Activated CD4-positive, alpha-beta T cell treated with anti-CD3 and anti-CD28 coated beads, Interleukin-2, amount 10 ng/mL, durations not matched to agents 24 days and 14 days (primary cell): ENCODE data around the gene POLD1. TPM values are rescaled to one million over a fixed set of nuclear protein-coding genes. Genes with fewer than 3 reads are reported as not detected.

ENCODE experiments used
- DNase-seq: peaks from one replicate; pipeline ENCODE4 v3.0.0; 2022
- H3K27ac Mint-ChIP-seq: one replicate; pipeline ENCODE4 v1.8.0; 2022; ENCODE audit warnings: mild to moderate bottlenecking, mixed read lengths
- H3K27me3 Mint-ChIP-seq: one replicate; pipeline ENCODE4 v1.8.0; 2022; ENCODE audit warnings: mixed read lengths
- H3K36me3 Mint-ChIP-seq: one replicate; pipeline ENCODE4 v1.8.0; 2022; ENCODE audit warnings: low read depth, mild to moderate bottlenecking, mixed read lengths
- H3K4me1 Mint-ChIP-seq: one replicate; pipeline ENCODE4 v1.8.0; 2021; ENCODE audit warnings: mixed read lengths
- H3K4me3 Mint-ChIP-seq: one replicate; pipeline ENCODE4 v1.8.0; 2022; ENCODE audit warnings: mild to moderate bottlenecking, moderate library complexity, mixed read lengths
- H3K9me3 Mint-ChIP-seq: one replicate; pipeline ENCODE4 v1.8.0; 2021; ENCODE audit warnings: mixed read lengths
- intact Hi-C: fragments of 100-400 bp; cut with micrococcal nuclease; formaldehyde crosslinking; loops from one replicate; pipeline ENCODE4 v1.15.1; 2023
- total RNA-seq: library from RNA; stranded (reverse); gene quantifications from 2 replicates; pipeline ENCODE4 v1.2.3, GENCODE V29; 2022

Gene POLD1
- total RNA-seq, 1 donor from 2014 or later = 204 TPM

GRCh38 chr19:50413531-50413930, 29.4 kb downstream of the POLD1 start:
- H3K36me3 Mint-ChIP-seq = peaks cover 23% of the 10 kb centered on the region
- no peak overlapping the region for H3K27ac Mint-ChIP-seq
- H3K4me1 Mint-ChIP-seq = peaks cover 5% of the 10 kb centered on the region
- no peak for DNase-seq
- intact Hi-C loops = no loop called here
- no peaks in the 10 kb centered on the region for H3K27me3 Mint-ChIP-seq
- no peaks in the 10 kb centered on the region for H3K9me3 Mint-ChIP-seq
- H3K4me3 Mint-ChIP-seq = no peak overlapping the region

DNA sequence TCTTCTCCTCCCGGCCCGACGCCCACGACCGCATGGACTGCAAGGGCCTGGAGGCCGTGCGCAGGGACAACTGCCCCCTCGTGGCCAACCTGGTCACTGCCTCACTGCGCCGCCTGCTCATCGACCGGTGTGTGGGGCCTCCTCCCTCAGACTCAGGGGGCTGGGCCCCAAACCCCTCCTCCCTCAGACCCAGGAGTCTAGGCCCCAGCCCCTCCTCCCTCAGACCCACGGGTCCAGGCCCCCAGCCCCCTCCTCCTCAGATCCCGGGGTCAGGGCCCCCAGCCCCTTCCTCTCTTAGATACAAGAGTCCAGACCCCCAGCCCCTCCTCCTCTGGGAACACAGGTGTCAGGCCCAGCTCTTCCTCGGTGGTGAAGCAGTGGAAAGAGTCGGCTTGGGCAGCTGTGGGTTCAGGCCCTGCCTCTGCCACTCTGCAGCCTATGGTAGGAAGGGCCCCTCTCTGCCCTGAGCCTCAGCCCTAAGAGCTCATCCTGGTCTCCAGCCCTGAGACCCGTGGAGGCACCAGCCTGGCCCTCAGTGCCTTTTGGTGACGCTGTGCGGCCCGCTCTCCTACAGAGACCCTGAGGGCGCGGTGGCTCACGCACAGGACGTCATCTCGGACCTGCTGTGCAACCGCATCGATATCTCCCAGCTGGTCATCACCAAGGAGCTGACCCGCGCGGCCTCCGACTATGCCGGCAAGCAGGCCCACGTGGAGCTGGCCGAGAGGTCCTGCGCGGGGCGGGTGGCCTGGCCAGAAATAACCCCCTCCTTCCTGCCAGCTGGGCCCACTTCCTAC, 30.9 kb downstream of the POLD1 start:
- Mint-ChIP-seq H3K27me3 (peaks cover 8% of the 10 kb centered on the region), H3K4me3 (no peak overlapping the region), H3K27ac (no peak overlapping the region), H3K36me3 (peaks cover 17% of the 10 kb centered on the region), H3K4me1 (peaks cover 13% of the 10 kb centered on the region), H3K9me3 (no peaks in the 10 kb centered on the region)
- DNase-seq = peak; percentile 92
- intact Hi-C loops = loop anchor here (1.0 to 5.0 kb wide), 4 partner anchors 16 to 58 kb away; no protein-coding TSS in a partner anchor

DNA sequence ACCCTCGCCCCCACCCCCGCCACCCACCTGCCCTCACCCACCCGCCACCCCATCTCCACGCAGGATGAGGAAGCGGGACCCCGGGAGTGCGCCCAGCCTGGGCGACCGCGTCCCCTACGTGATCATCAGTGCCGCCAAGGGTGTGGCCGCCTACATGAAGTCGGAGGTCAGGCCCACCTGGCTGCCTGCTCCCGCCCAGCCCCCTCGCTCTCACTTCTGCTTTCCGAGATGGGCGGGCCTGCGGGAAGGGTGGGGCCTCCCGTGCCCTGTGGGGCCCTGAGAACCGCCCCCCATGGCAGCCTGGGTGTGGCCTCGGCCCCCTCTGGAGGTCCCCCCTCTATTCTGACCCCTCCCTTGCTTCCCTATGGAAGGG, 31.5 kb downstream of the POLD1 start:
- H3K4me3 Mint-ChIP-seq = no peak overlapping the region
- H3K9me3 Mint-ChIP-seq = no peaks in the 10 kb centered on the region
- H3K27ac Mint-ChIP-seq = no peak overlapping the region
- DNase-seq = no peak
- intact Hi-C loops = loop anchor here (2.0 to 5.0 kb wide), 3 partner anchors 15 to 59 kb away; no protein-coding TSS in a partner anchor
- peaks cover 16% of the 10 kb centered on the region for H3K4me1 Mint-ChIP-seq
- peaks cover 10% of the 10 kb centered on the region for H3K27me3 Mint-ChIP-seq
- peaks cover 13% of the 10 kb centered on the region for H3K36me3 Mint-ChIP-seq

GRCh38 chr19:50416034-50416977, 32.2 kb downstream of the POLD1 start:
- Mint-ChIP-seq H3K9me3 (no peaks in the 10 kb centered on the region), H3K27ac (no peak overlapping the region), H3K4me3 (no peak overlapping the region), H3K36me3 (peaks cover 13% of the 10 kb centered on the region), H3K4me1 (peaks cover 16% of the 10 kb centered on the region), H3K27me3 (peaks cover 10% of the 10 kb centered on the region)
- intact Hi-C loops = loop anchor here (5.0 kb wide), 1 partner anchor 46 kb away; no protein-coding TSS in a partner anchor
- no peak for DNase-seq

GRCh38 chr19:50417111-50418081, 33.2 kb downstream of the POLD1 start:
- Mint-ChIP-seq H3K4me1 (peaks cover 16% of the 10 kb centered on the region), H3K27me3 (peaks cover 10% of the 10 kb centered on the region), H3K27ac (no peak overlapping the region), H3K4me3 (no peak overlapping the region), H3K36me3 (peaks cover 10% of the 10 kb centered on the region), H3K9me3 (no peaks in the 10 kb centered on the region)
- no peak for DNase-seq
- intact Hi-C loops = loop anchor here (5.0 kb wide), 1 partner anchor 45 kb away; no protein-coding TSS in a partner anchor

GRCh38 chr19:50418176-50419021, 34.3 kb downstream of the POLD1 start, which contains the start of gene SPIB:
SPIB (plus strand) TSS chr19:50418938; CDS start chr19:50418963, 25 bp downstream.
- Mint-ChIP-seq H3K9me3 (no peaks in the 10 kb centered on the region), H3K4me1 (peaks cover 16% of the 10 kb centered on the region), H3K27me3 (peaks cover 10% of the 10 kb centered on the region), H3K27ac (peak within 1 kb of the TSS; percentile 8), H3K36me3 (peaks cover 8% of the 10 kb centered on the region), H3K4me3 (no peak within 1 kb of the TSS)
- DNase-seq = no peak
- intact Hi-C loops = loop anchor here (5.0 kb wide), 1 partner anchor 44 kb away; no protein-coding TSS in a partner anchor

- H3K4me3 Mint-ChIP-seq = no peak overlapping the region
- H3K36me3 Mint-ChIP-seq = peaks cover 8% of the 10 kb centered on the region
- intact Hi-C loops = loop anchor here (5.0 kb wide), 1 partner anchor 43 kb away; no protein-coding TSS in a partner anchor
- peak overlapping the region; percentile 8 for H3K27ac Mint-ChIP-seq
- DNase-seq = no peak
- peaks cover 16% of the 10 kb centered on the region for H3K4me1 Mint-ChIP-seq
- H3K27me3 Mint-ChIP-seq = peaks cover 10% of the 10 kb centered on the region
- H3K9me3 Mint-ChIP-seq = no peaks in the 10 kb centered on the region
Measured at GRCh38 chr19:50419022-50419579, 35.0 kb downstream of the POLD1 start.

GRCh38 chr19:50419580-50420035, 35.5 kb downstream of the POLD1 start:
- H3K27ac Mint-ChIP-seq = peak overlapping the region; percentile 8
- peaks cover 10% of the 10 kb centered on the region for H3K27me3 Mint-ChIP-seq
- intact Hi-C loops = loop anchor here (5.0 kb wide), 1 partner anchor 43 kb away; no protein-coding TSS in a partner anchor
- no peak for DNase-seq
- H3K9me3 Mint-ChIP-seq = no peaks in the 10 kb centered on the region
- H3K36me3 Mint-ChIP-seq = peaks cover 5% of the 10 kb centered on the region
- no peak overlapping the region for H3K4me3 Mint-ChIP-seq
- peaks cover 13% of the 10 kb centered on the region for H3K4me1 Mint-ChIP-seq

DNA sequence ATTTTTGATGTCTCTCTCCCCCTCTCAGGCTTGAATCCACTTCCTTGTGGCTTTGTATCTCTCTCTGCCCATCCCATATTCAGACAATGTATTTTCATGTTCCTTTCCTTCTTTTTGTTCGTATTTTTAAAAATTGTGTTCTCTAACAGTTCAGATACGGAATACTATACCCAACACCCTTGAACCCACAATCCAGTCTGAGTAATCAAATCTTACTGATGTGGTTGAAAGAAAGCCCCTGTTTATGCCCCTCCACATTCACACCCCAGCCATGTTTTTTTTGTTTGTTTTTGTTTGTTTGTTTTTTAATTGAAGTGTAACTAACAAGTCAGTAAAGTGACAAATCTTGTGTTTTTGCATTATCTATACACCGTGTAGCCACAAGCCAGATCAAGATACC, 36.0 kb downstream of the POLD1 start:
- H3K4me3 Mint-ChIP-seq = no peak overlapping the region
- no peaks in the 10 kb centered on the region for H3K9me3 Mint-ChIP-seq
- peaks cover 11% of the 10 kb centered on the region for H3K4me1 Mint-ChIP-seq
- DNase-seq = no peak
- intact Hi-C loops = no loop called here
- peaks cover 4% of the 10 kb centered on the region for H3K36me3 Mint-ChIP-seq
- H3K27ac Mint-ChIP-seq = no peak overlapping the region
- peaks cover 10% of the 10 kb centered on the region for H3K27me3 Mint-ChIP-seq

GRCh38 chr19:50420808-50421207, 36.7 kb downstream of the POLD1 start:
- intact Hi-C loops = no loop called here
- no peak overlapping the region for H3K27ac Mint-ChIP-seq
- peaks cover 4% of the 10 kb centered on the region for H3K36me3 Mint-ChIP-seq
- H3K9me3 Mint-ChIP-seq = no peaks in the 10 kb centered on the region
- H3K4me3 Mint-ChIP-seq = no peak overlapping the region
- peaks cover 11% of the 10 kb centered on the region for H3K4me1 Mint-ChIP-seq
- H3K27me3 Mint-ChIP-seq = peaks cover 10% of the 10 kb centered on the region
- DNase-seq = no peak

DNA sequence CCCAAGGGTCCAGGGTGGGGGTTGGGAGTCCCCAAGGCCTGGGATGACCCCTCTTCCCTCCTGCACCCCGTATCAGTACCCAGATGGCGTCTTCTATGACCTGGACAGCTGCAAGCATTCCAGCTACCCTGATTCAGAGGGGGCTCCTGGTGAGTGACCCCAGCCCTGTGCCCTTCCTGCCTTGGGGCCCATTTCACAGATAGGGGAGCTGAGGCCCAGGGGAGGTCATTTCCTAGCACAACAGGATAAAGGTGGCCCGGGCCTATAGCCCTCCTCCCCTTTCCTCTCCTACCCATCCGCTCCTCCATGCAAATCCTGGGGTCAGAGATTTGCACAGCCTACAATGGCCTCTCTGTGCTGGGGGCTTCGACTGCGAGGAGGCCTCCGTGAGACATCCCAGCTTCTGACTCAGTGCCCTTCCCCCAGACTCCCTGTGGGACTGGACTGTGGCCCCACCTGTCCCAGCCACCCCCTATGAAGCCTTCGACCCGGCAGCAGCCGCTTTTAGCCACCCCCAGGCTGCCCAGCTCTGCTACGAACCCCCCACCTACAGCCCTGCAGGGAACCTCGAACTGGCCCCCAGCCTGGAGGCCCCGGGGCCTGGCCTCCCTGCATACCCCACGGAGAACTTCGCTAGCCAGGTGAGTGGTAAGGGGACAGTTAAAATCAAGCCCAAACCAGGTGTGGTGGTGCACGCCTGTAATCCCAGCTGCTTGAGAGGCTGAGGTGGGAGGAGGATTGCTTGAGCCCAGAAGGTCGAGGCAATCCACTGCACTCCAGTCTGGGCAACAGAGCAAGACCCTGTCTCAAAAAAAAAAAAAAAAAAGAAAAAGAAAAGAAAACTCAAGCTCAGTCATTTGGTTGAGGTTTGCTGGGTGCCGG, 38.5 kb downstream of the POLD1 start:
- Mint-ChIP-seq H3K9me3 (no peaks in the 10 kb centered on the region), H3K4me3 (no peak overlapping the region), H3K27ac (no peak overlapping the region), H3K36me3 (peaks cover 2% of the 10 kb centered on the region), H3K27me3 (peaks cover 10% of the 10 kb centered on the region), H3K4me1 (peaks cover 11% of the 10 kb centered on the region)
- intact Hi-C loops = no loop called here
- DNase-seq = no peak
